ENCODE data around the gene RHOJ. TPM values are rescaled to one million over a fixed set of nuclear protein-coding genes. Genes with fewer than 3 reads are reported as not detected.

The RHOJ gene
- total and polyA plus RNA-seq, 4 donors = 1.0 to 1.7 (median 1.2) TPM

- Histone ChIP-seq H3K4me1 (ENCODE audit: control insufficient read depth in 4 of 4, insufficient read depth in 4 of 4, low read length in 3 of 4) (peaks cover 0 to 6% (median 0%) of the 10 kb centered on the region in 4 donors), H3K9ac (ENCODE audit: low read depth in 1 of 2, low read length in 2 of 2) (no peak overlapping the region), H3K9me3 (ENCODE audit: control insufficient read depth in 4 of 4, low read length in 3 of 4) (no peaks in the 10 kb centered on the region), H3K36me3 (ENCODE audit: control insufficient read depth in 4 of 4, insufficient read depth in 3 of 4, low read depth in 1 of 4, low read length in 3 of 4) (no peaks in the 10 kb centered on the region), H3K4me3 (ENCODE audit: low read depth in 1 of 3, low read length in 3 of 3) (no peak overlapping the region), H3K27ac (ENCODE audit: low read depth in 1 of 2, low read length in 2 of 2) (no peak overlapping the region), H3K27me3 (ENCODE audit: control insufficient read depth in 4 of 4, insufficient read depth in 4 of 4, low read length in 3 of 4) (no peaks in the 10 kb centered on the region)
- TF ChIP-seq, protein P1, sequence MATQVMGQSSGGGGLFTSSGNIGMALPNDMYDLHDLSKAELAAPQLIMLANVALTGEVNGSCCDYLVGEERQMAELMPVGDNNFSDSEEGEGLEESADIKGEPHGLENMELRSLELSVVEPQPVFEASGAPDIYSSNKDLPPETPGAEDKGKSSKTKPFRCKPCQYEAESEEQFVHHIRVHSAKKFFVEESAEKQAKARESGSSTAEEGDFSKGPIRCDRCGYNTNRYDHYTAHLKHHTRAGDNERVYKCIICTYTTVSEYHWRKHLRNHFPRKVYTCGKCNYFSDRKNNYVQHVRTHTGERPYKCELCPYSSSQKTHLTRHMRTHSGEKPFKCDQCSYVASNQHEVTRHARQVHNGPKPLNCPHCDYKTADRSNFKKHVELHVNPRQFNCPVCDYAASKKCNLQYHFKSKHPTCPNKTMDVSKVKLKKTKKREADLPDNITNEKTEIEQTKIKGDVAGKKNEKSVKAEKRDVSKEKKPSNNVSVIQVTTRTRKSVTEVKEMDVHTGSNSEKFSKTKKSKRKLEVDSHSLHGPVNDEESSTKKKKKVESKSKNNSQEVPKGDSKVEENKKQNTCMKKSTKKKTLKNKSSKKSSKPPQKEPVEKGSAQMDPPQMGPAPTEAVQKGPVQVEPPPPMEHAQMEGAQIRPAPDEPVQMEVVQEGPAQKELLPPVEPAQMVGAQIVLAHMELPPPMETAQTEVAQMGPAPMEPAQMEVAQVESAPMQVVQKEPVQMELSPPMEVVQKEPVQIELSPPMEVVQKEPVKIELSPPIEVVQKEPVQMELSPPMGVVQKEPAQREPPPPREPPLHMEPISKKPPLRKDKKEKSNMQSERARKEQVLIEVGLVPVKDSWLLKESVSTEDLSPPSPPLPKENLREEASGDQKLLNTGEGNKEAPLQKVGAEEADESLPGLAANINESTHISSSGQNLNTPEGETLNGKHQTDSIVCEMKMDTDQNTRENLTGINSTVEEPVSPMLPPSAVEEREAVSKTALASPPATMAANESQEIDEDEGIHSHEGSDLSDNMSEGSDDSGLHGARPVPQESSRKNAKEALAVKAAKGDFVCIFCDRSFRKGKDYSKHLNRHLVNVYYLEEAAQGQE (IDR thresholded peaks at IDR 0.05) = no peak
- no peak for TF ChIP-seq RAD21 (IDR thresholded peaks at IDR 0.05)
- TF ChIP-seq GABPA (IDR thresholded peaks at IDR 0.05 in 1 of 2, conservative IDR thresholded peaks at IDR 0.05 in 1 of 2) = no peak
- no peak for DNase-seq (ENCODE audit: low spot score)
- 63% methylated on average over 8 of the region's 8 CpGs for WGBS
Measured at GRCh38 chr14:63282997-63283883, 79.0 kb downstream of the RHOJ start.

- H3K4me1 ChIP-seq (ENCODE audit: control insufficient read depth in 4 of 4, insufficient read depth in 4 of 4, low read length in 3 of 4) = peaks cover 0 to 6% (median 0%) of the 10 kb centered on the region in 4 donors
- H3K9me3 ChIP-seq (ENCODE audit: control insufficient read depth in 4 of 4, low read length in 3 of 4) = no peaks in the 10 kb centered on the region
- no peak overlapping the region for H3K9ac ChIP-seq (ENCODE audit: low read depth in 1 of 2, low read length in 2 of 2)
- no peak for DNase-seq (ENCODE audit: low spot score)
- WGBS = 78% methylated on average over 7 of the region's 7 CpGs
- no peak for TF ChIP-seq ATF3 (IDR thresholded peaks at IDR 0.05)
- TF ChIP-seq, protein P2, sequence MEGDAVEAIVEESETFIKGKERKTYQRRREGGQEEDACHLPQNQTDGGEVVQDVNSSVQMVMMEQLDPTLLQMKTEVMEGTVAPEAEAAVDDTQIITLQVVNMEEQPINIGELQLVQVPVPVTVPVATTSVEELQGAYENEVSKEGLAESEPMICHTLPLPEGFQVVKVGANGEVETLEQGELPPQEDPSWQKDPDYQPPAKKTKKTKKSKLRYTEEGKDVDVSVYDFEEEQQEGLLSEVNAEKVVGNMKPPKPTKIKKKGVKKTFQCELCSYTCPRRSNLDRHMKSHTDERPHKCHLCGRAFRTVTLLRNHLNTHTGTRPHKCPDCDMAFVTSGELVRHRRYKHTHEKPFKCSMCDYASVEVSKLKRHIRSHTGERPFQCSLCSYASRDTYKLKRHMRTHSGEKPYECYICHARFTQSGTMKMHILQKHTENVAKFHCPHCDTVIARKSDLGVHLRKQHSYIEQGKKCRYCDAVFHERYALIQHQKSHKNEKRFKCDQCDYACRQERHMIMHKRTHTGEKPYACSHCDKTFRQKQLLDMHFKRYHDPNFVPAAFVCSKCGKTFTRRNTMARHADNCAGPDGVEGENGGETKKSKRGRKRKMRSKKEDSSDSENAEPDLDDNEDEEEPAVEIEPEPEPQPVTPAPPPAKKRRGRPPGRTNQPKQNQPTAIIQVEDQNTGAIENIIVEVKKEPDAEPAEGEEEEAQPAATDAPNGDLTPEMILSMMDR (IDR thresholded peaks at IDR 0.05; ENCODE audit: low read depth, low read length, missing input control) = no peak
- TF ChIP-seq ZBTB33 (IDR thresholded peaks at IDR 0.05) = no peak
- TF ChIP-seq, protein P3, sequence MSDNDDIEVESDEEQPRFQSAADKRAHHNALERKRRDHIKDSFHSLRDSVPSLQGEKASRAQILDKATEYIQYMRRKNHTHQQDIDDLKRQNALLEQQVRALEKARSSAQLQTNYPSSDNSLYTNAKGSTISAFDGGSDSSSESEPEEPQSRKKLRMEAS (IDR thresholded peaks at IDR 0.05) = no peak
- no peak for TF ChIP-seq RAD21 (IDR thresholded peaks at IDR 0.05)
- TF ChIP-seq FOXA2 (IDR thresholded peaks at IDR 0.05) = no peak
- TF ChIP-seq GABPA (IDR thresholded peaks at IDR 0.05 in 1 of 2, conservative IDR thresholded peaks at IDR 0.05 in 1 of 2) = no peak
- no peak for TF ChIP-seq TAF1 (conservative IDR thresholded peaks at IDR 0.05)
- no peak for TF ChIP-seq HNF4A (conservative IDR thresholded peaks at IDR 0.05)
- no peak for TF ChIP-seq RXRA (IDR thresholded peaks at IDR 0.05)
- no peak for TF ChIP-seq FOXA1 (IDR thresholded peaks at IDR 0.05)
- TF ChIP-seq JUND (IDR thresholded peaks at IDR 0.05) = no peak
- TF ChIP-seq, protein P1 (IDR thresholded peaks at IDR 0.05) = no peak
- no peaks in the 10 kb centered on the region for H3K36me3 ChIP-seq (ENCODE audit: control insufficient read depth in 4 of 4, insufficient read depth in 3 of 4, low read depth in 1 of 4, low read length in 3 of 4)
- no peak overlapping the region for H3K4me3 ChIP-seq (ENCODE audit: low read depth in 1 of 3, low read length in 3 of 3)
- H3K27me3 ChIP-seq (ENCODE audit: control insufficient read depth in 4 of 4, insufficient read depth in 4 of 4, low read length in 3 of 4) = no peaks in the 10 kb centered on the region
- no peak overlapping the region for H3K27ac ChIP-seq (ENCODE audit: low read depth in 1 of 2, low read length in 2 of 2)
Measured at GRCh38 chr14:63283884-63284248, 79.6 kb downstream of the RHOJ start.

Data from liver (tissue), 9 donors.